HG03095 (cell line): ENCODE data around the gene COMP.
"Not testable (repeated sequence)": the region's sequence is repeated elsewhere in the genome, so short reads cannot be mapped to it uniquely, and the experiment has no call there.

Source experiments
- ATAC-seq: cut with Tn5 transposase; IDR thresholded peaks from one replicate; pipeline ENCODE4 v1.9.1; 2021; ENCODE audit warnings: moderate library complexity; ENCODE audit not compliant: unreplicated experiment

COMP gene

GRCh38 chr19:18749362-18750231, 41.5 kb downstream of the COMP start:
- ATAC-seq, result no peak

DNA sequence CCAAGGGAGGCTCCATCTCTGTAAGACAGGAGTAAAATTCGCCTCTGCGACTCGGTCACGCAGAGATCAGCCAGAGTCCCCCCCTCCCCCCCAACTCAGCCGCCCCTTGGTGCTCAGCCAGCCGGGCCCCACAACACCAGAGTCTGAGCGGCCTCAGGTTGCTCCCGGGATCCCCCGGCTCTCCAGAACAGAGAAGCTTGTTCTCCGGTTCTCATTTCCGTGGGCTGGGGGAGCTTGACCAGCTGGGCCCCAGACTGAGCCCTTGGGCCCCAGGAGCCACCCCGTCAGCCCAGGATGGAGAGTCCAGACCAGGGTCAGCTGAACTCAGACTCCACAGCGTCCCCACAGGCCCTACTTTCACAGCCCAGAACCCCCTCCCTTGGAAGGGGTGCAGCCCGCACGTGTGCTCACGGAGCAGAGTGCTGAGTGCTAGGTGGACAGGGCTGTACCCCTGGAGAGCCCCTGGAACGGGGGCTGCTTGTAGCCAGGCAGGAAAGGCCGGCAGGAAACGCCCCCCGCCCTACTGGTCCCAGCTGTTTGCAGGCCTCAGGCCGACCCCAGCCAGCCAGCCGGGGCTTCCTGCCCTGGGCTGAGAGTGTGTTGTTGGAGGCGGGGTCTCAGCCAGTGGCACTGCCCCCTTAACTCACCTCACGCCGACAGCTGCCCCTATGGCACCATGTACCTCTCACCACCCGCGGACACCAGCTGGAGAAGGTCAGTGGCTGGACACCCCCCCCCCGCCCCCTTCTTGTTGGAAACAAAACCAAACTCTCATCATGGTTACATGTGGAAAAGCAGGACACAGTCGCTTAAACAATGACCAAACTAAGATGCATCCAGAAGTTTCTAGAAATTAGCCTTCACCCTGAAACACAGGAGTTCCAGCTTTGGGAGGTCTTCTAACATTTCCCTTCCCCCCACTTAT, 44.4 kb downstream of the COMP start:
- ATAC-seq, result no peak

- no peak for ATAC-seq
These were observed 45.2 kb downstream of the COMP start for GRCh38 chr19:18745931-18746330.

DNA sequence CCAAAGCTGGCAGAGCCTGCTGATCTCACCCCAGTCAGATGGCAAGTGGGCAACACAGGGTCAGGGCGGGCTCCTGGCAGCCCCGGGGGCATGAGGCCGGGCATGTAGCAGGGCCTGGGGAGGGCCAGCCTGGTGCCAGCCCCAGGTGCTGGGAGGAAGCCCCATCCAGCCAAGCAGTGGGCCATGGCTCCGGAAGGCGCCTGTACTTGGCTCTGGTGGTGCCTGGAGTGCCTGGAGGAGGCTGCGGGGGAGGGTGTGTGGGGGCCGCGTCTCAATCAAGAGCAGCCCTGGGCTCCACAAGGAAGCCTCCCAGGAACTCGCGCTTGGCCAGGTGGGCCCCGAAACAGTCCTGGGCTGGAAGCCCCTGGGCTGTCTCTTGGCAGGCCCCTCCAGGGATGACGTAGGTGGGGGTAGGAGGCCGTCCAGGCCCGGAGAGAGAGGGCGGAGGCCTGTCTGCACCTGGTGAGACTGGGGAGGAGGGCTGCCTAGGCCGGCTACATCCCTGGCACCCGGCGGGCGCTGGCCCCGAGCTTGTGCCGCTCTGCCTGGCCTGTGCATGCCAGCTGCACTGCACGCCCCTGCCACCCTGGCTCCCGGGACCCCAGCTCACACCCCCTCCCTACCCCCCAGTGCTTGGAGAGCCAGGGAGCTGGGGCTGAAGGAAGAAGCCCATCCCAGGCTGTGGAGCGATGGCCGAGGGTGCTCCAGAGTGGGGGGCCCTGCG, 45.9 kb downstream of the COMP start:
- no peak for ATAC-seq

- ATAC-seq, result no peak
These were observed 47.2 kb downstream of the COMP start for GRCh38 chr19:18743784-18744418.

GRCh38 chr19:18742838-18743783, 48.0 kb downstream of the COMP start:
- no peak for ATAC-seq

DNA sequence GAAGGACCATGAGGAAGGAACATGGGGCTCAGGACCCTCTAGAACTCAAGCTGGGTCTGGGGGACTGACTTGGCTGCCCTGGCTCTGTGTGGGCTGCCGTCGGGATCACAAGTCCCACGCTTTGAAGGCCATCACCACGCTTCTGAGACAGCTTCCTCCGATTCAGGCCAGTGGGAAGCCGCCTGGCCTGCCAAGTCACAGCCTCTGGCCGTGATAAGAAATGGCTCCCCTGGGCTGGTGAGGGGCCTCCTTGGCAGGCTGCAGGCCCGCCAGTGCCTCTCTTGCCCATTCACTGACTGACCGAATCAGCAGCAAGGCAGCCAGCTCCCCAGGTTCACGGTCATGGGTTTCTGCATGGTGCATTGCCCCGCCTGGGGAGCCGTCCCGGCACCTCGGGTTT, 48.8 kb downstream of the COMP start:
- ATAC-seq, result no peak

DNA sequence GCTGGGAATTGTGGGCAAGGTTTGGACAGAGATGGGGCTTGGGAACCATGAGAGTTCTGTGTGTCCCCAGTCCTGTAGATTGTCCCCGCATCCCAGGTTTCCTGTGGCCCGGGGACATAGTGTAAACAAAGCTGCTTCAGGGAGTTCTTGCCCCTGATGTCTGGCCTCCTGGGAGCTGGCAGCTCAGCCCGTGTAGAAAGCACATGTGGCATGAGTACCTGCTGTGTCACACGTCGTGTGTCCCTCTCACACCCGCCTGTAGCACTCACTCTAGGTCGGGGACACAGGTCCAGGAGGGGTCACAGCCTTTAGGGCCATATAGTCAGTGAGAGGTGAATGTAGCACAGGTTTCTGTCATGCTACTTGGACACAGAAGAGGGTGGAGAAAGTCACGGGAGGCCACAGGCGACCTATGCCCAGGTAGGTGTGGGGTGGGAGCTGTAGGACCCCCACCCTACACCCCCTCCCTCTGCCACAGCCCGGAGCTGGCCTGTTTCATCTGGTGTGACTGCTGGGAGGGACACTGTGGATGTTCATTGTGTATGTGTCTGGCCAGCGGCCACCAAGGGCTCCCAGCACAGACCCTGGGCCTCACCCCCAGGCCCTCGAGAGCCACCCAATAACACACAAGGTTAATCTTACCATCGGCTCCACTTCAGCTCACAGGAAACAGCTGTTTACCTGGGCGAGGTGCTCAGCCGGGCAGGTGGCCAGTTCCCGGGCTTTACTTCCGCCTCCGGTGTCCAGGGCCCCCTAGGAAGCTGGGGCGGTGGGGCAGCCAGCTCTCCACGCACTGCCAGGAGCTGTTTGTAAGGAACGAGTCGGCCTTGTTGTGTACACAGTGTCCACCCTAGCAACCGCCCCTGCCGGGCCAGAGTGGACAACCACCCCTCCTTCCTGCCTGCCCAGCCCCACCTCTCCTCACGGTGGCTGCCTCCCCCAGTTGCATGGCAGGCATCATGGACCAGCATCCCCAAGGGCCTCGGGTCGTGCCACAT, 49.7 kb downstream of the COMP start:
- no peak for ATAC-seq

- ATAC-seq, result no peak
These were observed 52.0 kb downstream of the COMP start for GRCh38 chr19:18738961-18739690.

GRCh38 chr19:18737954-18738351, 53.2 kb downstream of the COMP start:
- no peak for ATAC-seq

DNA sequence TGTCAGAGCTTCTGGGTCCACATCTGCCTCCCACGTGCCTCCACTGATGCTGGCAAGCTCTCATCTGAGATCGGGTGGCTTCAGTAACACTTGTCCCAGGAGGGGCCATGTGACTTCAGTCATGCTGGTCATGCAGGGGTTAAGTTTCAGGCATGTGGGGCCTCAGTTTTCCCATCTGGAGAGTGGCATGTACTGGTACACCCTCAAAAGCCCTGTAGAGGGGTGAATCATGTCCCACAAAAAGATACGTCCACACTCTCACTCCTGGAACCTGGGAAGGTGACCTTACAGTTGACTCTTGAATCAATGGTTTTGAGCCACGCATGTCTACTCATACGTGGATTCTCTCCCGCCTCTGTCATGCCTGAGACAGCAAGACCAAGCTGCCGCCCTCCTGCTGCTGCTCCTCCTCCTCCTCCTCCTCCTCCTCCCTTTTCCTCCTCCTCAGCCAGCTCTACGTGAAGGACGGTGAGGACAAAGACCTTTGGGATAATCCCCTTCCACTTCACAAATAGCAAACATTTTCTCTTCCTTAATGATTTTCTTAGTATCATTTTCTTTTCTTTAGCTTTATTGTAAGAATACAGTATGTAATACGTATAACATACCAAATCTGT, 53.7 kb downstream of the COMP start:
- no peak for ATAC-seq

GRCh38 chr19:18736415-18737336, 54.4 kb downstream of the COMP start:
- no peak for ATAC-seq

DNA sequence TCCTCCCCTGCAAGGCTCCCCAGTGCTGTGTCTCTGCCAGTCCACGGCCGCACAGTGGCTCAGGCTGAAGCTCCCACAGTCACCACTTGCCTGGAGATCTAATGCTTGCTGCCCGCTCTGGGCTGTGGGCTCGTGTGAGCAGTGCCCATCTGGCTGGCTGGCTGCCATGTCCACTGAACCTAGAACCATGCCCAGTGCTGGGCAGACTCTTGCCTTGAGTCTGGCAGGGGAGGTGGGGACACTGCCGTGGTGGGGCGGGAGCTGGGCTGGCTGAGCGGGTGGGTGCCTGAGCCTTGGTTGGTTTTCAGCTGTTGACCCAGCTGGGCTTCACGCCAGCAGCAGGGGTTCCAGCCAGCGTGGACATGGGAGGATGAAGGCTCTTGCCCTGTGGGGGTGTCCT, 55.4 kb downstream of the COMP start:
- no peak for ATAC-seq

- no peak for ATAC-seq
These were observed 55.8 kb downstream of the COMP start for GRCh38 chr19:18735324-18735723.

DNA sequence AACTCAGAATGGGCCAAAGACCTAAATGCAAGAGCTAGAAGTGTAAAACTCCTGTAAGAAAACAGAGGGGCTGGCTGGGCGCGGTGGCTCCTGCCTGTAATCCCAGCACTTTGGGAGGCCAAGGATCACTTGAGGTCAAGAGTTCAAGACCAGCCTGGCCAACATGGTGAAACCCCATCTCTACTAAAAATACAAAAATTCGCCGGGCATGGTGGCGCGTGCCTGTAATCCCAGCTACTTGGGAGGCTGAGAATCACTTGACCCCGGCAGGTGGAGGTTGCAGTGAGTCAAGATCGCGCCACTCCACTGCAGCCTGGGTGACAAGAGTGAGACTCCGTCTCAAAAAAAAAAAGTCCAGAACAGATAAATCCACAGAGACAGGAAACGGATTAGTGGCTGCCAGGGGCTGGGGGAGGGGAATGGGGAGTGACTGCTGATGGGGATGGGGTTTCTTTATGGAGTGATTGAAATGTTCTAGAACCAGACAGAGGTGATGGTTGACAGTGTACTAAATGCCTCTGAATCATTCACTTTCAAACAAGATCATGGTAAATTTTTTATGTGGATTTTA, 57.3 kb downstream of the COMP start:
- not testable (repeated sequence) for ATAC-seq

DNA sequence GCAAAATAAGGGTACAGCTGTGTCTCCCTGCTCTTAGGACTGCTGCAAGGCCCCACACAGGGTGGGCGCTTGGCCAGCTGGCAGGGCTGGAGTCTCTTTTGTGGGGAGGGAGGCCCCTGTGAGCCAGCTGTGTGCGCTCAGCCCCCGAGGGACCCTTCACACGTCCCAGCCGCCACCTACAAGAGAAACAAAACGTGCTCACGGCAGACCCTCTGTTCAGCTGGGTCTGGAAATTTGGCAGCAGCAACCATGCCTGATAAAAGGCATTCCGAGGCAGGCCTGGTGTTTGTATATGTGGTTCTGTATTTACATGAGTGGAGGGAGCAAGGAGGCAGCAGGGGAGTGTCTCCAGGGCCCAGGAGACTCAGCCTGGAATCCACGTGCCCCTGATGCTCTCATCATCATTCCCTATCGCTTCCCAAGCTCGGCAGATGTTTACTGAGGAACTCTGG, 57.9 kb downstream of the COMP start:
- ATAC-seq, result no peak
